ENCODE results near the gene NFKBIZ. TPM values are rescaled to one million over a fixed set of nuclear protein-coding genes. Genes with fewer than 3 reads are reported as not detected.
A peak's percentile ranks its signal among the peaks of the same experiment; 100 is the strongest.
"Not testable (repeated sequence)": the region's sequence is repeated elsewhere in the genome, so short reads cannot be mapped to it uniquely, and the experiment has no call there.

The NFKBIZ gene
- total RNA-seq, 2 experiments from 2014 or later, result 11.8 to 26.6 TPM

DNA sequence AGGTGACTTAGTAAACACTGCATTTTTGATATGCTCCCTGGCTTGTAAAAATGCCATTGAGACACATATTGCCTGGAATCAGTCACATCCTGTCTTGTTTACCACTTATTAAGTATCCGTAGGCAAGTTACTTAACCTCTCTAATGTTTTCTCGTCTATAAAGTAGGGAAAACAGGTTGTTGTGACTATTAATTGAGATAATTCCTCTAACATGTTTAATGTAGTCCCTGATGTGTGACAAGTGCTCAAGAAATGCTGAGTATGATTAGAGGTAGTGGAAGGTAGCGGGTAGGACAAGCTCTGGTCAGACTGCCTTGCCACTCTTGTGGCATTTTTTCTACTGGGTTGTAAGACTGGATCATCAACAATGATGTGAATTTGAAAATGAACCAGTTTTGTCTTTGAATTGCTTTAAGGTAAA lies 54.1 kb downstream of the NFKBIZ start:
- ChIA-PET CTCF (ENCODE audit: unreplicated experiment) (no interaction called here), POLR2A (interaction anchor here (0.7 to 2.2 kb wide), 3 partner anchors 14 to 64 kb away, joined by 4 read pairs; no protein-coding TSS in a partner anchor)
- Histone ChIP-seq H4K20me1 (ENCODE audit: insufficient read depth, low read length) (no peaks in the 10 kb centered on the region), H3K27ac (ENCODE audit: low read depth, low read length, poor library complexity, severe bottlenecking) (no peak overlapping the region), H3K4me1 (ENCODE audit: insufficient read depth, low read length, poor library complexity, severe bottlenecking) (peaks cover 57% of the 10 kb centered on the region), H3K4me2 (ENCODE audit: low read length) (no peak overlapping the region), H3K79me2 (ENCODE audit: insufficient read depth, low read depth, low read length) (no peaks in the 10 kb centered on the region), H3K4me3 (ENCODE audit: low read depth, low read length, poor library complexity, severe bottlenecking) (no peak overlapping the region), H3K9me2 (ENCODE audit: insufficient read depth, low read length) (no peaks in the 10 kb centered on the region), H2AFZ (ENCODE audit: low read length) (peak overlapping the region; percentile 45; the same call in 1 of the 2 replicates), H3K36me3 (ENCODE audit: insufficient read depth, low read length) (no peaks in the 10 kb centered on the region), H3K9me3 (ENCODE audit: low read length) (no peaks in the 10 kb centered on the region; the same call in 1 of the 2 replicates)
- DNase-seq (ENCODE audit: low spot score), result no peak
- intact Hi-C loops (cut with micrococcal nuclease; ENCODE audit: unreplicated experiment), result no loop called here
- no peak for TF ChIP-seq EZH2phosphoT487 (IDR thresholded peaks at IDR 0.05; ENCODE audit: borderline replicate concordance, low read depth, low read length)
- TF ChIP-seq, protein P1, sequence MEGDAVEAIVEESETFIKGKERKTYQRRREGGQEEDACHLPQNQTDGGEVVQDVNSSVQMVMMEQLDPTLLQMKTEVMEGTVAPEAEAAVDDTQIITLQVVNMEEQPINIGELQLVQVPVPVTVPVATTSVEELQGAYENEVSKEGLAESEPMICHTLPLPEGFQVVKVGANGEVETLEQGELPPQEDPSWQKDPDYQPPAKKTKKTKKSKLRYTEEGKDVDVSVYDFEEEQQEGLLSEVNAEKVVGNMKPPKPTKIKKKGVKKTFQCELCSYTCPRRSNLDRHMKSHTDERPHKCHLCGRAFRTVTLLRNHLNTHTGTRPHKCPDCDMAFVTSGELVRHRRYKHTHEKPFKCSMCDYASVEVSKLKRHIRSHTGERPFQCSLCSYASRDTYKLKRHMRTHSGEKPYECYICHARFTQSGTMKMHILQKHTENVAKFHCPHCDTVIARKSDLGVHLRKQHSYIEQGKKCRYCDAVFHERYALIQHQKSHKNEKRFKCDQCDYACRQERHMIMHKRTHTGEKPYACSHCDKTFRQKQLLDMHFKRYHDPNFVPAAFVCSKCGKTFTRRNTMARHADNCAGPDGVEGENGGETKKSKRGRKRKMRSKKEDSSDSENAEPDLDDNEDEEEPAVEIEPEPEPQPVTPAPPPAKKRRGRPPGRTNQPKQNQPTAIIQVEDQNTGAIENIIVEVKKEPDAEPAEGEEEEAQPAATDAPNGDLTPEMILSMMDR (conservative IDR thresholded peaks at IDR 0.05; ENCODE audit: low read length), result no peak
- no TSS peak for BruUV-seq (replicated peaks)

DNA sequence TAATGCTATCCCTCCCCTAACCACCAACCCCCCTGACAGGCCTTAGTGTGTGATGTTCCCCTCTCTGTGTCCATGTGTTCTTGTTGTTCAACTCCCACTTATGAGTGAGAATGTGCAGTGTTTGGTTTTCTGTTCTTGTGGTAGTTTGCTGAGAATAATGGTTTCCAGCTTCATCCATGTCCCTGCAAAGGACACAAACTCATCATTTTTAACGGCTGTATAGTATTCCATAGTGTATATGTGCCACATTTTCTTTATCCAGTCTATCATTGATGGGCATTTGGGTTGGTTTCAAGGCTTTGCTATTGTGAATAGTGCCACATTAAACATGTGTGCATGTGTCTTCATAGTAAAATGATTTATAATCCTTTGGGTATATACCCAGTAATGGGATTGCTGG lies 56.3 kb downstream of the NFKBIZ start:
- H2AFZ ChIP-seq (ENCODE audit: low read length); H3K4me3 ChIP-seq (ENCODE audit: low read depth, low read length, poor library complexity, severe bottlenecking); H3K9me3 ChIP-seq (ENCODE audit: low read length); POLR2A ChIA-PET; BruUV-seq (replicated peaks); H3K79me2 ChIP-seq (ENCODE audit: insufficient read depth, low read depth, low read length); DNase-seq (ENCODE audit: low spot score); CTCF ChIA-PET (ENCODE audit: unreplicated experiment); H3K9me2 ChIP-seq (ENCODE audit: insufficient read depth, low read length); intact Hi-C loops (cut with micrococcal nuclease; ENCODE audit: unreplicated experiment); H3K36me3 ChIP-seq (ENCODE audit: insufficient read depth, low read length); H4K20me1 ChIP-seq (ENCODE audit: insufficient read depth, low read length); H3K27ac ChIP-seq (ENCODE audit: low read depth, low read length, poor library complexity, severe bottlenecking); H3K4me2 ChIP-seq (ENCODE audit: low read length): not testable (repeated sequence)
- H3K4me1 ChIP-seq (ENCODE audit: insufficient read depth, low read length, poor library complexity, severe bottlenecking), result peaks cover 35% of the 10 kb centered on the region

Other genes starting within 250 kb of the NFKBIZ start
- gene ZBTB11, start 172.4 kb upstream of the NFKBIZ start, total RNA-seq (2014; rRNA removed; shearing (Covaris generic)), result 21.8 and 26.8 TPM in 2 replicates
- 21.5 and 24.4 TPM in 2 replicates for gene ZBTB11, start 172.4 kb upstream of the NFKBIZ start, total RNA-seq (2022)
- 2,111 and 2,631 TPM in 2 replicates for gene RPL24, start 162.8 kb upstream of the NFKBIZ start, total RNA-seq (2014; rRNA removed; shearing (Covaris generic))
- 1,335 and 1,380 TPM in 2 replicates for gene RPL24, start 162.8 kb upstream of the NFKBIZ start, total RNA-seq (2022)
- gene CEP97, start 124.9 kb upstream of the NFKBIZ start, total RNA-seq (2014; rRNA removed; shearing (Covaris generic)), result 25.3 and 27.3 TPM in 2 replicates
- 43.5 and 46.7 TPM in 2 replicates for gene CEP97, start 124.9 kb upstream of the NFKBIZ start, total RNA-seq (2022)
- 16.7 and 17.9 TPM in 2 replicates for gene NXPE3, start 70.3 kb upstream of the NFKBIZ start, total RNA-seq (2014; rRNA removed; shearing (Covaris generic))
- 59.2 and 64.3 TPM in 2 replicates for gene NXPE3, start 70.3 kb upstream of the NFKBIZ start, total RNA-seq (2022)